CD4-positive, alpha-beta T cell (primary cell): Measurements from ENCODE around the gene NXPH1. TPM values are rescaled to one million over a fixed set of nuclear protein-coding genes. Genes with fewer than 3 reads are reported as not detected.

Source experiments
- ATAC-seq: fragments of 200-7000 bp; cut with Tn5 transposase; one replicate; pipeline ENCODE4 v1.10.0; 2022; ENCODE audit warnings: mild to moderate bottlenecking; ENCODE audit not compliant: poor library complexity
- CTCF ChIA-PET: fragments of 350-600 bp; sonication (Branson Sonifier 250); formaldehyde crosslinking; loops from one replicate; lab custom pipeline; 2021; ENCODE audit warnings: antibody characterized with exemption, inconsistent platforms; lab: Charles Lee
- POLR2A ChIA-PET: fragments of 350-600 bp; sonication (Branson Sonifier 250); formaldehyde crosslinking; loops from one replicate; lab custom pipeline; 2021; ENCODE audit warnings: antibody characterized with exemption, inconsistent platforms; lab: Charles Lee
- DNase-seq, 14 experiments: peaks; one replicate each; pipeline ENCODE4 v3.0.0-alpha.2; 2013 to 2020; ENCODE audit warnings: mixed read lengths in 2 of 14
- H3K27ac ChIP-seq, 2 donors: one replicate each; pipeline versions ENCODE4 v1.5.1 to v1.7.0; 2013; ENCODE audit warnings: low read length in 2 of 2, low read depth in 1 of 2, mild to moderate bottlenecking in 1 of 2
- H3K27me3 ChIP-seq, 2 experiments: 1 replicate in 1 of 2; 2 replicates in 1 of 2; pipeline versions ENCODE4 v1.6.1 to v1.7.0; 2013; ENCODE audit warnings: low read length in 2 of 2, control low read depth in 1 of 2, mild to moderate bottlenecking in 1 of 2, moderate library complexity in 1 of 2; ENCODE audit not compliant: insufficient read depth in 2 of 2, control insufficient read depth in 1 of 2
- H3K36me3 ChIP-seq: one replicate; pipeline ENCODE4 v1.6.1; 2013; ENCODE audit warnings: low read length, control low read depth; ENCODE audit not compliant: insufficient read depth
- H3K4me1 ChIP-seq: one replicate; pipeline ENCODE4 v1.6.1; 2013; ENCODE audit warnings: low read length, control low read depth; ENCODE audit not compliant: insufficient read depth
- H3K4me3 ChIP-seq: one replicate; pipeline ENCODE4 v1.5.1; 2013; ENCODE audit warnings: mild to moderate bottlenecking, low read length, moderate library complexity
- H3K9me3 ChIP-seq, 2 experiments: 1 replicate in 1 of 2; 2 replicates in 1 of 2; pipeline versions ENCODE4 v1.6.1 to v1.7.0; 2013; ENCODE audit warnings: low read length in 2 of 2, mild to moderate bottlenecking in 2 of 2, control low read depth in 1 of 2, moderate library complexity in 1 of 2; ENCODE audit not compliant: control insufficient read depth in 1 of 2, insufficient read depth in 1 of 2
- H3K27ac Mint-ChIP-seq: one replicate; pipeline ENCODE4 v1.8.0; 2020; ENCODE audit warnings: mixed read lengths
- H3K27me3 Mint-ChIP-seq: one replicate; pipeline ENCODE4 v1.8.0; 2021; ENCODE audit warnings: mixed read lengths
- H3K36me3 Mint-ChIP-seq: one replicate; pipeline ENCODE4 v1.8.0; 2021; ENCODE audit warnings: low read depth, mixed read lengths
- H3K4me1 Mint-ChIP-seq: one replicate; pipeline ENCODE4 v1.8.0; 2021; ENCODE audit warnings: low read depth, mixed read lengths
- H3K4me3 Mint-ChIP-seq: one replicate; pipeline ENCODE4 v1.8.0; 2020; ENCODE audit warnings: mild to moderate bottlenecking, mixed read lengths
- H3K9me3 Mint-ChIP-seq: one replicate; pipeline ENCODE4 v1.8.0; 2020; ENCODE audit warnings: mixed read lengths
- CTCF ChIP-seq: fragments of 200-600 bp; IDR thresholded peaks from one replicate; pipeline ENCODE4 v1.8.0; 2022; ENCODE audit warnings: antibody characterized with exemption, mild to moderate bottlenecking
- intact Hi-C, 2 experiments: fragments of 100-400 bp; cut with DNase I in 1 of 2; cut with micrococcal nuclease in 1 of 2; formaldehyde crosslinking; loops; one replicate each; pipeline versions ENCODE4 v1.15.1 to v1.9.0; 2023 to 2025; cut with DNase I, micrococcal nuclease
- total RNA-seq, 174 experiments: library from RNA in 2 of 174; stranded (reverse) in 2 of 174; gene quantifications; one replicate each; pipeline ENCODE4 v1.2.3 and lab custom pipeline; 2021 to 2026

The NXPH1 gene
- total RNA-seq, 2 experiments from 2014 or later, result not detected

- H3K4me1 Mint-ChIP-seq, result peaks cover 8% of the 10 kb centered on the region
- no peak overlapping the region for H3K4me3 Mint-ChIP-seq
- H3K27ac Mint-ChIP-seq, result no peak overlapping the region
Measured at GRCh38 chr7:8442051-8442813, 8.8 kb downstream of the NXPH1 start.

GRCh38 chr7:8442814-8443304 is 9.4 kb downstream of the NXPH1 start:
- no peak for TF ChIP-seq CTCF
- ChIA-PET POLR2A (no interaction called here), CTCF (no interaction called here)
- H3K4me3 ChIP-seq, result no peak overlapping the region
- ATAC-seq (peak; percentile 68), DNase-seq (peak in 12 of 14 experiments; percentile 4 to 56 (median 26))
- peaks cover 10% of the 10 kb centered on the region for H3K4me1 ChIP-seq
- intact Hi-C loops, result no loop called here
- H3K27me3 ChIP-seq, result peaks cover 58 to 86% of the 10 kb centered on the region in 2 experiments
- H3K36me3 Mint-ChIP-seq, result no peaks in the 10 kb centered on the region
- no peak overlapping the region for H3K27ac ChIP-seq
- peaks cover 4% of the 10 kb centered on the region for H3K4me1 Mint-ChIP-seq
- H3K27me3 Mint-ChIP-seq, result peaks cover 97% of the 10 kb centered on the region
- no peak overlapping the region for H3K27ac Mint-ChIP-seq
- H3K9me3 Mint-ChIP-seq, result no peaks in the 10 kb centered on the region
- H3K36me3 ChIP-seq, result no peaks in the 10 kb centered on the region
- peaks cover 6 to 35% of the 10 kb centered on the region in 2 experiments for H3K9me3 ChIP-seq
- no peak overlapping the region for H3K4me3 Mint-ChIP-seq

More at GRCh38 chr7:8442051-8442813, 8.8 kb downstream of the NXPH1 start:
- Mint-ChIP-seq H3K36me3 (no peaks in the 10 kb centered on the region), H3K27me3 (peaks cover 97% of the 10 kb centered on the region), H3K9me3 (no peaks in the 10 kb centered on the region)
- Histone ChIP-seq H3K9me3 (peaks cover 6 to 35% of the 10 kb centered on the region in 2 experiments), H3K4me1 (peaks cover 11% of the 10 kb centered on the region), H3K4me3 (no peak overlapping the region), H3K27me3 (peaks cover 62 to 86% of the 10 kb centered on the region in 2 experiments), H3K27ac (no peak overlapping the region), H3K36me3 (no peaks in the 10 kb centered on the region)
- DNase-seq (no peak), ATAC-seq (no peak)
- TF ChIP-seq CTCF, result no peak
- intact Hi-C loops, result no loop called here
- CTCF ChIA-PET, result no interaction called here
- POLR2A ChIA-PET, result no interaction called here

- ATAC-seq, result no peak
- Mint-ChIP-seq H3K9me3 (no peaks in the 10 kb centered on the region), H3K4me3 (no peak overlapping the region), H3K4me1 (peaks cover 4% of the 10 kb centered on the region), H3K27me3 (peaks cover 95% of the 10 kb centered on the region), H3K36me3 (no peaks in the 10 kb centered on the region), H3K27ac (no peak overlapping the region)
- no peak overlapping the region for H3K27ac ChIP-seq
- no peak for DNase-seq
- POLR2A ChIA-PET, result no interaction called here
- TF ChIP-seq CTCF, result no peak
- peaks cover 10% of the 10 kb centered on the region for H3K4me1 ChIP-seq
- intact Hi-C loops, result no loop called here
- H3K36me3 ChIP-seq, result no peaks in the 10 kb centered on the region
- no peak overlapping the region for H3K4me3 ChIP-seq
- peaks cover 55 to 79% of the 10 kb centered on the region in 2 experiments for H3K27me3 ChIP-seq
- H3K9me3 ChIP-seq, result peaks cover 6 to 35% of the 10 kb centered on the region in 2 experiments
- CTCF ChIA-PET, result no interaction called here
Measured at GRCh38 chr7:8443576-8444467, 10.4 kb downstream of the NXPH1 start.
